SK-N-MC (cell line): Measurements from ENCODE around the gene SLC41A2.

Source experiments
- EZH2 ChIP-seq: fragments of 200-600 bp; sonication (generic); IDR thresholded peaks from one replicate; pipeline ENCODE4 v1.6.1; 2017; ENCODE audit warnings: antibody characterized with exemption
- POLR2AphosphoS5 ChIP-seq: IDR thresholded peaks from 2 replicates; pipeline ENCODE4 v1.6.1; 2012; ENCODE audit warnings: mild to moderate bottlenecking, low read depth, low read length, borderline replicate concordance

GRCh38 chr12:104986022-104986941 lies 28.2 kb upstream of the SLC41A2 start, which contains the start of gene NOPCHAP1:
- TF ChIP-seq EZH2 (no peak), POLR2AphosphoS5 (peak; percentile 97)
